ENCODE measurements around the gene LYSMD1.
"Not testable (repeated sequence)": the region's sequence is repeated elsewhere in the genome, so short reads cannot be mapped to it uniquely, and the experiment has no call there.

LYSMD1 gene

GRCh38 chr1:151165738-151166504 lies at the start of gene LYSMD1, which contains the start of gene SCNM1:
TSS of gene LYSMD1 (minus strand) at chr1:151165902. CDS start at chr1:151165258, 644 bp downstream.
TSS of gene SCNM1 (plus strand) at chr1:151166144. CDS start at chr1:151166153, 9 bp downstream.
- peak; percentile 95 for DNase-seq

- DNase-seq: no peak
Observed at GRCh38 chr1:151213560-151213959, 47.9 kb upstream of the LYSMD1 start.

- DNase-seq: peak; percentile 4
Observed at GRCh38 chr1:151211972-151212705, 46.4 kb upstream of the LYSMD1 start.

GRCh38 chr1:151210830-151211229 lies 45.1 kb upstream of the LYSMD1 start:
- no peak for DNase-seq

GRCh38 chr1:151205381-151205965 lies 39.8 kb upstream of the LYSMD1 start:
- not testable (repeated sequence) for DNase-seq

- DNase-seq: peak; percentile 52
Observed at GRCh38 chr1:151199873-151200581, 34.3 kb upstream of the LYSMD1 start.

- DNase-seq: peak; percentile 99
Observed at GRCh38 chr1:151198254-151199127, 32.8 kb upstream of the LYSMD1 start, which contains the start of gene PIP5K1A. TSS of gene PIP5K1A (plus strand) at chr1:151198552. CDS start at chr1:151198997, 445 bp downstream.

GRCh38 chr1:151197863-151198253 lies 32.2 kb upstream of the LYSMD1 start:
- DNase-seq: peak; percentile 7

GRCh38 chr1:151196292-151196800 lies 30.6 kb upstream of the LYSMD1 start:
- peak; percentile 62 for DNase-seq

GRCh38 chr1:151194894-151195594 lies 29.3 kb upstream of the LYSMD1 start:
- not testable (repeated sequence) for DNase-seq

- DNase-seq: no peak
Observed at GRCh38 chr1:151193856-151194255, 28.2 kb upstream of the LYSMD1 start.

GRCh38 chr1:151193304-151193703 lies 27.6 kb upstream of the LYSMD1 start:
- no peak for DNase-seq

GRCh38 chr1:151192047-151192446 lies 26.3 kb upstream of the LYSMD1 start:
- DNase-seq: no peak

- DNase-seq: peak; percentile 87
Observed at GRCh38 chr1:151189637-151190445, 24.1 kb upstream of the LYSMD1 start, which contains the start of gene VPS72. TSS of gene VPS72 (minus strand) at chr1:151190197. CDS start at chr1:151190121, 76 bp downstream.

GRCh38 chr1:151188667-151189066 lies 23.0 kb upstream of the LYSMD1 start:
- not testable (repeated sequence) for DNase-seq

GRCh38 chr1:151187205-151187604 lies 21.5 kb upstream of the LYSMD1 start:
- no peak for DNase-seq

GRCh38 chr1:151184211-151184610 lies 18.5 kb upstream of the LYSMD1 start:
- no peak for DNase-seq

GRCh38 chr1:151176514-151177045 lies 10.9 kb upstream of the LYSMD1 start:
- no peak for DNase-seq

- no peak for DNase-seq
Observed at GRCh38 chr1:151175863-151176262, 10.2 kb upstream of the LYSMD1 start, which contains the start of gene TMOD4. TSS of gene TMOD4 (minus strand) at chr1:151175981. CDS start at chr1:151174875, 1,106 bp downstream.
